ENCODE data around the gene GYG2. TPM values are rescaled to one million over a fixed set of nuclear protein-coding genes. Genes with fewer than 3 reads are reported as not detected.

The GYG2 gene
- total RNA-seq, 1 experiment from 2014 or later = 9.0 TPM

DNA sequence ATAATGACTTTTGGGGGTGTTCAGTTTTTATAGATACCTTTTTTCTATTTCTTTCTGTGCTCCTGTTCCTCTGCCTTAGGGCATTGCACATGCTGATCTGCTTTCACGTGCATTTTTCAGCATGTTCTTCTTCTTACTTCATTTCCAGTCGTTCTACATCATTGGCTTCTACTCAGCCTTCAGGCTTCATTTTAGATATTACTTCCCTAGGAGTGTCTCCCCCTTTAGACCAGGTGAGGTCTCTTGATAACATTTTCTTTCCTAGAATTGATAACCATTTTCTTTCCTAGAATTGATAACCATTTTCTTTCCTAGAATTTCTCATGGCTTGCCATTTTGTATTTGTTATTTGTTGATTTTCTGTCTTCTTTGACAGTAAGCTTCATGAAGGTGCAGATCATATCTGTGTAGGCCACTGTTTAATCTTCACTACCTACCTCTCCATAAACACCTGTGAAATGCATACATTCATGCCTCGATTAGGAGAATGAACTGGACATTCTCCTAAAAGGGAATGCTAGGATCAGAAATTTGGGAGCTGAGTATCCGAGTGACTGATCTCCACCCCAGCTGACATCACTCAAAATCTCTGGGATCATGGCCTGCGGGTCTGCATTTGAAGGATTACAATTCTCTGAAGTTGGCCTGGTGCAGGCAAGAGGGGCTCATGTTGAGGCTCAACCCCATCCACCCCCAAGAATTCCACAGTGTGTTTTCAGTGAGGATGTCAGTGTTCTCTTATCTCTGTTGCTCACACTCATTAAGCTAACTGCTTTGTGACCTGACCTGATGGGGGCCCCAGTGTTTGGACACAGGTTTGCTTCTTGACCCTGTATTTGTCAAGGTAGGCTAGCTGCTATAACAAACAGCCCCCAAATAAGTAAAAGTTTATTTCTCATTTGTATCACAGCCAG lies 45.7 kb downstream of the GYG2 start:
- H3K4me1 Mint-ChIP-seq (ENCODE audit: low read depth, unreplicated experiment) = peaks cover 6% of the 10 kb centered on the region
- intact Hi-C loops (cut with micrococcal nuclease; ENCODE audit: unreplicated experiment) = no loop called here
- H3K36me3 Mint-ChIP-seq (ENCODE audit: insufficient read depth, unreplicated experiment) = no peaks in the 10 kb centered on the region
- H3K4me3 Mint-ChIP-seq (ENCODE audit: low read depth, unreplicated experiment) = no peak overlapping the region
- no peaks in the 10 kb centered on the region for H3K27me3 Mint-ChIP-seq (ENCODE audit: unreplicated experiment)
- CTCF ChIA-PET = no interaction called here
- BruUV-seq (replicated peaks) = no TSS peak
- no peak overlapping the region for H3K27ac Mint-ChIP-seq (ENCODE audit: unreplicated experiment)
- no peaks in the 10 kb centered on the region for H3K9me3 Mint-ChIP-seq (ENCODE audit: low read depth, unreplicated experiment)
- no peak for DNase-seq
- TF ChIP-seq, protein P1, sequence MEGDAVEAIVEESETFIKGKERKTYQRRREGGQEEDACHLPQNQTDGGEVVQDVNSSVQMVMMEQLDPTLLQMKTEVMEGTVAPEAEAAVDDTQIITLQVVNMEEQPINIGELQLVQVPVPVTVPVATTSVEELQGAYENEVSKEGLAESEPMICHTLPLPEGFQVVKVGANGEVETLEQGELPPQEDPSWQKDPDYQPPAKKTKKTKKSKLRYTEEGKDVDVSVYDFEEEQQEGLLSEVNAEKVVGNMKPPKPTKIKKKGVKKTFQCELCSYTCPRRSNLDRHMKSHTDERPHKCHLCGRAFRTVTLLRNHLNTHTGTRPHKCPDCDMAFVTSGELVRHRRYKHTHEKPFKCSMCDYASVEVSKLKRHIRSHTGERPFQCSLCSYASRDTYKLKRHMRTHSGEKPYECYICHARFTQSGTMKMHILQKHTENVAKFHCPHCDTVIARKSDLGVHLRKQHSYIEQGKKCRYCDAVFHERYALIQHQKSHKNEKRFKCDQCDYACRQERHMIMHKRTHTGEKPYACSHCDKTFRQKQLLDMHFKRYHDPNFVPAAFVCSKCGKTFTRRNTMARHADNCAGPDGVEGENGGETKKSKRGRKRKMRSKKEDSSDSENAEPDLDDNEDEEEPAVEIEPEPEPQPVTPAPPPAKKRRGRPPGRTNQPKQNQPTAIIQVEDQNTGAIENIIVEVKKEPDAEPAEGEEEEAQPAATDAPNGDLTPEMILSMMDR (IDR thresholded peaks at IDR 0.05; ENCODE audit: unreplicated experiment) = no peak

DNA sequence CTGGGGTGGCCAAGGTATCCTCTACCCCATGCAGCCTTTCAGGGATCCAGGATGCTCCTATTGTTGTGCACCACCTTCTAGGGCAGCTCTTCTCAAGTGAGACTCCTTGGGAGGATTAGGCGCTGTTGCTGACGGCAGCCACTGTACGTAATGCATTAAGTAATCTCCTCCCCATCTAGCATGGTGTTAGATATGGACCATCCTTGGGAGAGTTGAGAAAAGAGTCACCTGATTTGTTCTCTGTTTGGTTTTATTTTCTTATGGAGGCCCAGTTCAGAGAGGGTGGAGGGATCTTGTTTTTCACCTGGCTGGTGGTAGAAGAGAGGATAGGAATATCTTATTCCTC lies 46.4 kb downstream of the GYG2 start:
- Mint-ChIP-seq H3K36me3 (ENCODE audit: insufficient read depth, unreplicated experiment) (no peaks in the 10 kb centered on the region), H3K27ac (ENCODE audit: unreplicated experiment) (no peak overlapping the region), H3K27me3 (ENCODE audit: unreplicated experiment) (no peaks in the 10 kb centered on the region), H3K4me3 (ENCODE audit: low read depth, unreplicated experiment) (no peak overlapping the region), H3K9me3 (ENCODE audit: low read depth, unreplicated experiment) (no peaks in the 10 kb centered on the region), H3K4me1 (ENCODE audit: low read depth, unreplicated experiment) (peaks cover 6% of the 10 kb centered on the region)
- CTCF ChIA-PET = interaction anchor here (0.5 to 0.9 kb wide), 10 partner anchors 38 to 941 kb away, joined by 3 to 6 read pairs (median 3); no protein-coding TSS in a partner anchor
- TF ChIP-seq, protein P1 (IDR thresholded peaks at IDR 0.05; ENCODE audit: unreplicated experiment) = no peak
- intact Hi-C loops (cut with micrococcal nuclease; ENCODE audit: unreplicated experiment) = no loop called here
- BruUV-seq (replicated peaks) = no TSS peak
- no peak for DNase-seq

DNA sequence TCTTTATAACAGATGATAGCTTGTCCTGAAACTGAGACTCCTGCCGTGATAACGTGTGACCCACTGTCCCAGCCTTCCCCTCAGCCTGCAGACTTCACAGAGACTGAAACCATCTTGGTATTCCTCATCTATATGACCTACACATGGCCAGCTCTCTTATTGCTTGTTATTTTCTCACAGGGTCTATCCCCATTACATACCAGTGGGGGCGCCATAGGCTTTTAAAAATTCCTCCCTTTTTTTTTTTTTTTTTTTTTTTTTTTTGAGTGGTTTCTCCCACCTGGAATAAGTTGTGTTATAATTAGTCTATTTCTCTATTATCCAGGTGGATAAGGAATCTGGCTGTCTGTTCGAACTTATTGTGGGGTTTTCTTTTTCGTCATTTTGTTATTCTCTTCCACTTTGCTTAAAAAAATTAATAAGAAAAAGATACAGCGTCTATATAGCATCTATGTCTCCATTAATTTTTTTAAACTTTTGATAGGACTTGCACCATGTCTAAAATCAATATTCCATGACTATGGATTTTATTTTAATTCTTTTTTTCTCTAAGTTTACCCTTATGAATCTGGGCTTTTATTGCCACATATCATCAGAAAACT lies 47.2 kb downstream of the GYG2 start:
- no peaks in the 10 kb centered on the region for H3K27me3 Mint-ChIP-seq (ENCODE audit: unreplicated experiment)
- CTCF ChIA-PET = interaction anchor here (0.5 to 0.9 kb wide), 10 partner anchors 37 to 940 kb away, joined by 3 to 6 read pairs (median 3); no protein-coding TSS in a partner anchor
- peaks cover 6% of the 10 kb centered on the region for H3K4me1 Mint-ChIP-seq (ENCODE audit: low read depth, unreplicated experiment)
- H3K9me3 Mint-ChIP-seq (ENCODE audit: low read depth, unreplicated experiment) = no peaks in the 10 kb centered on the region
- no peak overlapping the region for H3K4me3 Mint-ChIP-seq (ENCODE audit: low read depth, unreplicated experiment)
- peak; percentile 10 for DNase-seq
- intact Hi-C loops (cut with micrococcal nuclease; ENCODE audit: unreplicated experiment) = no loop called here
- no TSS peak for BruUV-seq (replicated peaks)
- TF ChIP-seq, protein P1 (IDR thresholded peaks at IDR 0.05; ENCODE audit: unreplicated experiment) = no peak
- no peaks in the 10 kb centered on the region for H3K36me3 Mint-ChIP-seq (ENCODE audit: insufficient read depth, unreplicated experiment)
- no peak overlapping the region for H3K27ac Mint-ChIP-seq (ENCODE audit: unreplicated experiment)

DNA sequence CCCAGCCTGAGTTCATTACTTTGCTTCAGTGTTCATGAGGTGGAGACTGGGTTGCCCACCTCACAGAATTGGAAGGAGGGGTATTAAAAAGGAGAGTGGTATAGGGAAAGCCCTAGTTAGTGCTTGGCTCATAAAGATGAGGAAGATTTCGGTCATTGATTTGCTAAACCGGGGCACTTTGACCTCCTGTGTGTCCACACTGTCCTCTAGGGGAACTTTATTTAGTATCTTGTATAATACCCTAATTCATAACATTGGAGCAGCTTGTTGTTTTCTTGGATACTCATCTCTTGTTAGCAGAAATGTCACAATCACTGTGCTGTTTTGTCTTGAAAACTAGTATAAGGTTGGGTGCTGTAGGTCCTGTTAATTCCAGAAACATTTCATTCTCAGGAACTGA lies 49.8 kb downstream of the GYG2 start:
- no peak overlapping the region for H3K27ac Mint-ChIP-seq (ENCODE audit: unreplicated experiment)

More for the DNA sequence above, 49.8 kb downstream of the GYG2 start:
- no TSS peak for BruUV-seq (replicated peaks)
- CTCF ChIA-PET = no interaction called here
- Mint-ChIP-seq H3K9me3 (ENCODE audit: low read depth, unreplicated experiment) (no peaks in the 10 kb centered on the region), H3K4me3 (ENCODE audit: low read depth, unreplicated experiment) (no peak overlapping the region), H3K4me1 (ENCODE audit: low read depth, unreplicated experiment) (peaks cover 6% of the 10 kb centered on the region), H3K36me3 (ENCODE audit: insufficient read depth, unreplicated experiment) (no peaks in the 10 kb centered on the region), H3K27me3 (ENCODE audit: unreplicated experiment) (no peaks in the 10 kb centered on the region)
- intact Hi-C loops (cut with micrococcal nuclease; ENCODE audit: unreplicated experiment) = no loop called here
- no peak for DNase-seq
- TF ChIP-seq, protein P1 (IDR thresholded peaks at IDR 0.05; ENCODE audit: unreplicated experiment) = no peak
